NCI-H2196 (cell line): ENCODE data around the gene MYMX.
"Not testable (repeated sequence)": the region's sequence is repeated elsewhere in the genome, so short reads cannot be mapped to it uniquely, and the experiment has no call there.

Experiments
- DNase-seq: peaks from one replicate; lab custom pipeline; 2025; ENCODE audit not compliant: unreplicated experiment; lab: John Stamatoyannopoulos, UW

MYMX gene

GRCh38 chr6:44230034-44230675, 13.4 kb downstream of the MYMX start:
- DNase-seq, result no peak

- DNase-seq, result not testable (repeated sequence)
These were observed 14.7 kb downstream of the MYMX start for GRCh38 chr6:44231426-44231825.

DNA sequence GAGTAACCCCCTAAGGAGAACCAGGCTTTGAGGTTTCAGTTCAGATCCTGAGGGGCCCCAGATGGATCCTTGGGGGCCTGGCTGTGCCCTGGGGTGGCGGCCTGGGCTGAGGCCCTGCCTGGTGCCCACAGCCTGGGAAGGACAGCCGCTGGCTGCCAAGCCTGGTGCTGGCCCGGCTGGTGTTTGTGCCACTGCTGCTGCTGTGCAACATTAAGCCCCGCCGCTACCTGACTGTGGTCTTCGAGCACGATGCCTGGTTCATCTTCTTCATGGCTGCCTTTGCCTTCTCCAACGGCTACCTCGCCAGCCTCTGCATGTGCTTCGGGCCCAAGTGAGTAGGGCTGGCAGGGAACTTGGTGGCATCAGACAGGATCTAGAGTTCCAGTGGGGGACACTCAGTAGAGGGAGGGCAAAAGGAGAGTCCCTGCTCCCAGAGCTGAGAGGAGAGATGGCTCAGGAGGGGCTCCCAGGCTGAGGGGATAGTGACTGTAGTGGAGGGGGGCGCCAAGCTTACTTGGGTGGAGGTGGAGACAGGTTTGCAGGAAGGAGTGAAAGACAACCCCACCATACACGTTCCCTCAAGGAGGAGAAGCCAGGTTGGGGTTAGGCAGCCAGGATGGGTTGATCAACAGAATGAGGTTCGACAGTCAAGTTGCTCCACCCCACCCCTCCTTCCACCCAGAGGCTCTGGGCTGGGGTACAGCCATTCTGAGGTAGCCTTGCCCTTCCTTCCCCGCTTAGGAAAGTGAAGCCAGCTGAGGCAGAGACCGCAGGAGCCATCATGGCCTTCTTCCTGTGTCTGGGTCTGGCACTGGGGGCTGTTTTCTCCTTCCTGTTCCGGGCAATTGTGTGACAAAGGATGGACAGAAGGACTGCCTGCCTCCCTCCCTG, 16.2 kb downstream of the MYMX start:
- no peak for DNase-seq

DNA sequence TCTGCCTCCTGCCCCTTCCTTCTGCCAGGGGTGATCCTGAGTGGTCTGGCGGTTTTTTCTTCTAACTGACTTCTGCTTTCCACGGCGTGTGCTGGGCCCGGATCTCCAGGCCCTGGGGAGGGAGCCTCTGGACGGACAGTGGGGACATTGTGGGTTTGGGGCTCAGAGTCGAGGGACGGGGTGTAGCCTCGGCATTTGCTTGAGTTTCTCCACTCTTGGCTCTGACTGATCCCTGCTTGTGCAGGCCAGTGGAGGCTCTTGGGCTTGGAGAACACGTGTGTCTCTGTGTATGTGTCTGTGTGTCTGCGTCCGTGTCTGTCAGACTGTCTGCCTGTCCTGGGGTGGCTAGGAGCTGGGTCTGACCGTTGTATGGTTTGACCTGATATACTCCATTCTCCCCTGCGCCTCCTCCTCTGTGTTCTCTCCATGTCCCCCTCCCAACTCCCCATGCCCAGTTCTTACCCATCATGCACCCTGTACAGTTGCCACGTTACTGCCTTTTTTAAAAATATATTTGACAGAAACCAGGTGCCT, 16.9 kb downstream of the MYMX start:
- no peak for DNase-seq

GRCh38 chr6:44234101-44235025, 17.6 kb downstream of the MYMX start:
- DNase-seq, result peak; percentile 77

DNA sequence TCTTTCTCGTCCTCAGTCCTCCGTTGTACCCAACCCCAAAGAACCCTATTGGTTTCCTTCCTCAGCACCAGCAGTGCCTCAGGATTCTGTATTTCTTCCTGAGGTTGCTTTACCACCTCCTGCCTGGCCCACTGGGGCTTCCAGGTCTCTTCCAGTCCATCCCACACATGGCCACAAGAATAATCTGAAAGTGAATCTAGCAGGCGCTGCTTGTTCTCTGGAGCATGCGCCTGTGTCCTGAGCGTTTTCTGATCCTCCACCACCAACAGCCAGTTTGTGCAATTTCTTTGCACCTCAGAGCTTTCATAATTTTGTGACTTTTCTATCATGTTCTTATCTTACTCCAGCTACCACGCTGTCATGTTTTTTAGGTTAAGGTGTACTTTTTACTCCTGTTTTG, 18.5 kb downstream of the MYMX start:
- no peak for DNase-seq

DNA sequence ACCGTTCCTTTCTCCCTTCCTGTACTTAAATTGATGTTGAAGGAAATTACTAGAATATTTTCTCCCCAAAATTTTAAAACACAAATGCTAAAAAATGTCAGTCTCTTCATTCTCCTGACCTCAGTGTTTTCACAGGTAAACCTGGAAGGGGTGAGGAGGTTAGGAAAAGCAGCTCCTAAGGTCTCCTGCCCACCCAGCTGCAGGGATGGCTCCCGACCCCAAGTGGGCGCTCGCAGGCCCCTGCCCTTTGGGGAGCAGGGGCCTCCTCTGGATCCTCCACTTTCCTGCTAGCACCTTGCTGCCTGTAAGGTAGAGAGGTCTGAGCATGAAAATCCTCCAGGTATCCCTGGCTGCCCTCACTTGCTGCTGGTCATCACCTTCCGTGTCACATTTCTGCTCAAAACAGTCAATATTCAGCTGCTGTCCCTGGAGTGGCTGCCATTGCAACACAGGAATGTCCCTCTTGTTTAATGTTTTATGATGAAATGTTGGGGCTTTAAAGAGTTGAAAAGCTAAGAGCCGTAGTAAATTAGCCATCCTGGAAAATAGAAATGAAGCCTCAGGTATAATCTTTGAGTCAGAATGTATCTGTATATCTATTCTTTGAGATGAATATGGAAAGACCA, 19.3 kb downstream of the MYMX start:
- no peak for DNase-seq

GRCh38 chr6:44237021-44237812, 20.5 kb downstream of the MYMX start:
- peak; percentile 96 for DNase-seq

DNA sequence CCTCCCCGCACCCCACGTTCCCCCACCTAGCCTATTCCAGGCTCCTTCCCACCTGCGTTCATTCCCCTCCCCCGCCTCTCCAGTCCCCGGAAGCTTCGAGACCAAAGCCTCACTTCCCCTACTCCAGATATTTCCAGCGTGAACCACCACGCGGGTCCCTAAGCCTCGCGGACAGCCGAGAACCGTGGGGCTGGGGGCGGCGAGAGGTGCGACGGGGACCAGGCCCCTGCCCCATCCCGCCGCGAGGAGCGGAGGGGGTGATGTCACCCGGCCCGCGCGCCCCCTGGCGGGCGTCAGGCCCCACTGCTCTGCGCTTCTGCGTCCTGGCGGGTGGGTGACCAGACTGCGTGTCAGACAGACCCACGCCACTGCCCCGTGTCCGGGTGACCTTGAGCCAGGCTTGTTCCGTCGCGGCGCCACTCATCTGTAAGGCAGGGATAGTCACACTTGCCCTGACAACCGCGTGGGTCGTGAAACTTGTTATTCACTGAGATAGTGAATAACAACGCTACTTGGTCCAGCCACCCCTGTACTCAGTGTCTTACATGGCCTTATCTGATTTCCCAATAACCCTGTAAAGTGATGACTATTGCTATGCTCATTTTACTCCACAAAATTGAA, 21.2 kb downstream of the MYMX start:
- DNase-seq, result peak; percentile 82

DNA sequence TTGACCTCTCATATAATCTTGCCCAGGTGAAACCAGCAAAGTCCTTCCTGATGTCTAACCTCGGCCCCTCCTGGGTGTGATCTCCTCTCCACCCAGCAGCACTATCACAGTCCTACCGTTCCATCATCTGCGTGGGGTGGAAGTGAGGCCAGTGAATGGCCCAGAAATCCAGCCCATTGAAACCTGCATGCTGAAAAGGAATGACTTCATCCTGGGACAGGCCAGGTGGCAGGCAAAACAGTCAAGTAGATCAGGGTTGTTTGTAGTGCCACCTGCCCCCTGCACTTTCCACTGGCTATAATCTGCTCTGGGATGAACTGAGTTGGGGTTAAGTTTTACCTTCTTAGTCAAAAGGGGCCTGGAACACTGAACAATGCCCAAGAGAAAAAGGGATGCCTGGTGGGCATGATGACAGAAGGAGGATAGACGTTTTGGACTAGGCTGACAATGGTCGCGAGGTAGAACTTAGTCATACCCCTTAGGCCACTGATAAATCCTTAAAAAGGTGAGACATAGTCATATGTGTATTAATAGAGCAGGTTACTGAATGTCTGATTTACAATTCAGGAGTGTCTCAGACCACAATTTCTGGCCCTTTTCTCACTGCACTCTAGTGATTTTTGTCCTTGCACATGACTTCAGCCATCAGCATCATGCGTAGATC, 22.1 kb downstream of the MYMX start:
- DNase-seq, result no peak

- DNase-seq, result no peak
These were observed 26.6 kb downstream of the MYMX start for GRCh38 chr6:44243345-44243744.

- no peak for DNase-seq
These were observed 28.7 kb downstream of the MYMX start for GRCh38 chr6:44245391-44245911.

DNA sequence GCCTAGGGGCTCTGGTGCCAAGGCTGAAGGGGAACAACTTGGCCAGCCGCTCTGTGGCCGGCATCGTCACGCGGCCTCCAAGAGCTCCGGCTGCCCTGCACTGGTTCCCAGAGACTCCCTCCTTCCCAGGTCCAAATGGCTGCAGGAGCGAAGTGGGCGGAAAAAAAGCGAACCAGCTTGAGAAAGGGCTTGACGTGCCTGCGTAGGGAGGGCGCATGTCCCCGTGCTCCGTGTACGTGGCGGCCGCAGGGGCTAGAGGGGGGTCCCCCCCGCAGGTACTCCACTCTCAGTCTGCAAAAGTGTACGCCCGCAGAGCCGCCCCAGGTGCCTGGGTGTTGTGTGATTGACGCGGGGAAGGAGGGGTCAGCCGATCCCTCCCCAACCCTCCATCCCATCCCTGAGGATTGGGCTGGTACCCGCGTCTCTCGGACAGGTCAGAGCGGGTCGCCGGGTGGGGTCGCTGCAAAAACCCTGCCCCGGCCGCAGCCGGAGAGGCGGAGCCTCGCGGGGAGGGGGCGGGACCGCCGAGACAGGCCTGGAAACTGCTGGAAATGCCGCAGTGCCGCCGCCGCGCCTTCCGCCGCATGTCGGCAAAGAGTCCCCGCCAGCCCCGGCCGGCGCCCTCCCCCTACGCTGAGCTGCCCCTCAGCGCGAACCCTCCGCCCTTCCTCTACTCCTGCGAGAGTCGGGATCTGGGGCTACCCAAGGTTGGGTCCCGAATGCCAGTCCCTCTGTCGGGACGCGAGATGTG, 29.4 kb downstream of the MYMX start:
- DNase-seq, result peak; percentile 86

- peak; percentile 97 for DNase-seq
These were observed 30.1 kb downstream of the MYMX start, which contains the start of gene HSP90AB1 for GRCh38 chr6:44246663-44247337. Gene HSP90AB1 (plus strand): TSS chr6:44247101. CDS start chr6:44248630, 1,529 bp downstream.

GRCh38 chr6:44247338-44248302, 30.9 kb downstream of the MYMX start:
- peak; percentile 33 for DNase-seq

DNA sequence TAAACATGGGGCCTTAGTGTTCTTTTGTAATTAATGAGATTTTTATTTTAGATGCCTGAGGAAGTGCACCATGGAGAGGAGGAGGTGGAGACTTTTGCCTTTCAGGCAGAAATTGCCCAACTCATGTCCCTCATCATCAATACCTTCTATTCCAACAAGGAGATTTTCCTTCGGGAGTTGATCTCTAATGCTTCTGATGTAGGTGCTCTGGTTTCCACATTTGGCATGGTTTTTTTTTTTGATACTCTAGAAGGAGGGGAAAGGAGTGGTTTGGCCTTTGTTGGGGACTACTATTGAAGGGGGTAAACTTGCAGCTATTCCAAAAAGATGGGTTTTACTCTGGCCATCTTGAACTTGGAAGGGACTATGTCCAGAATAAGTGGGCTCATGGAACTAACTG, 31.9 kb downstream of the MYMX start:
- DNase-seq, result no peak
